HG03025 (cell line): ENCODE results near the gene FRMD8.

Source experiments
- ATAC-seq: cut with Tn5 transposase; IDR thresholded peaks from one replicate; pipeline ENCODE4 v1.9.1; 2021; ENCODE audit warnings: mild to moderate bottlenecking, moderate library complexity; ENCODE audit not compliant: unreplicated experiment, low FRiP score

FRMD8 gene

GRCh38 chr11:65375012-65375411 is 11.4 kb upstream of the FRMD8 start:
- no peak for ATAC-seq

- no peak for ATAC-seq
Measured at GRCh38 chr11:65376138-65376713, 10.2 kb upstream of the FRMD8 start.

DNA sequence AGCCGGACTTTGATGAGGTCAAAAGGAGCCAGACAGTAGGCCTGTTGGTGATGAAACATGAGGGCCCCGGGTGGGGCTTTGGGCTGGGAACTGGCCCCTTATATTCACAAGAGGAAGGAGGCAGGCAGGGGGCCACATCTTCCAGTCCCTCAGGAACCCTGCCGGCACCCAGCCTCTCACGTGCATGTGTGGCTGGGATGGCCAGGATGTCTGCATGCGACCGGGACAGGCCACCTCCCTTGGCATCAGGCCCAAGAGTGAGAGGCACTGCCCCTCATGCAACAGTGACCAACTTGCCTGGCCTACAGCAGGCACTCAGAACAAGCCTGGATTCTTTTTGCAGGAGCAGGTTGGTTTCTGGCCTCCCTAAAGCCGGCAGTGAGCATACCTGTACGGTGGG is 9.4 kb upstream of the FRMD8 start:
- ATAC-seq: no peak

- ATAC-seq: no peak
Measured at GRCh38 chr11:65377777-65378176, 8.7 kb upstream of the FRMD8 start.

GRCh38 chr11:65378208-65378927 is 8.1 kb upstream of the FRMD8 start:
- no peak for ATAC-seq

GRCh38 chr11:65378928-65379638 is 7.4 kb upstream of the FRMD8 start:
- ATAC-seq: no peak

DNA sequence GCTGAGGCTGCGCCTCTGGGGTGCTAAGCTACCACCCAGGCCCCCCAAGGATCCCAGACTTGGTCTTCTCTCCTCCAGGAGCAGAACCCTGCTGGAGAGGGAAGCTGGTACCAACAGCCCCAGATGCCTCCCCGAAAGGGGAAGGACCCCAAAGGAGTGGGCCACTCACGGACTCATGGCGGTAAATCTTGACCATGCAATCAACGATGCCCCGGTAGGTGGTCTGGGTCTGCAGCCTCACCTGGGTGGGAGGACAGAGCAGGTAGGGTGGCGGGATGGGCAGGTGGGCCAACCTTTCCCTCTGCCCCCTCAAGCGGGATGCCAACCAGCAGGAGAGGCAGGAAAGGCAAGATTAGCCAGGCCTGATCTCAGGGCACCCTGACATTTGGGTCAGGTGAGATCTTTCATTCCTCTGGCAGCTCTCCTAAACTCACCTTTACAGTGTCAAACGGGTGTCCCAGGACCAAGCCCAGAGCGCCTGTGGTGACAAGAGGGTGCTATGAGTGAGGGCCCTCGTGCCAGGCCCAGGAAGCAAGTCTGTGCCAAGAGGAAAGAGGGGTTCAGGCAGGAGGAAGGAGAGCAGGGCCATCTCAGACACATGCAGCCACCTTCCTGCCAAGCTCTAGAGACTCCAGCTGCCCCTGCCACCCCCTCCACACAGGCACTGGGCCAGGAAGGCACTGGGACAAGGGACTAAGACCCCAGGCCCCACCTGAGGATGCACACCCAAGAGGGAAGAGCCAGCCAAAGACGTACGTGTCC is 6.6 kb upstream of the FRMD8 start:
- ATAC-seq: no peak

- no peak for ATAC-seq
Measured at GRCh38 chr11:65380460-65381119, 5.8 kb upstream of the FRMD8 start.

GRCh38 chr11:65381716-65382032 is 4.8 kb upstream of the FRMD8 start:
- ATAC-seq: no peak

DNA sequence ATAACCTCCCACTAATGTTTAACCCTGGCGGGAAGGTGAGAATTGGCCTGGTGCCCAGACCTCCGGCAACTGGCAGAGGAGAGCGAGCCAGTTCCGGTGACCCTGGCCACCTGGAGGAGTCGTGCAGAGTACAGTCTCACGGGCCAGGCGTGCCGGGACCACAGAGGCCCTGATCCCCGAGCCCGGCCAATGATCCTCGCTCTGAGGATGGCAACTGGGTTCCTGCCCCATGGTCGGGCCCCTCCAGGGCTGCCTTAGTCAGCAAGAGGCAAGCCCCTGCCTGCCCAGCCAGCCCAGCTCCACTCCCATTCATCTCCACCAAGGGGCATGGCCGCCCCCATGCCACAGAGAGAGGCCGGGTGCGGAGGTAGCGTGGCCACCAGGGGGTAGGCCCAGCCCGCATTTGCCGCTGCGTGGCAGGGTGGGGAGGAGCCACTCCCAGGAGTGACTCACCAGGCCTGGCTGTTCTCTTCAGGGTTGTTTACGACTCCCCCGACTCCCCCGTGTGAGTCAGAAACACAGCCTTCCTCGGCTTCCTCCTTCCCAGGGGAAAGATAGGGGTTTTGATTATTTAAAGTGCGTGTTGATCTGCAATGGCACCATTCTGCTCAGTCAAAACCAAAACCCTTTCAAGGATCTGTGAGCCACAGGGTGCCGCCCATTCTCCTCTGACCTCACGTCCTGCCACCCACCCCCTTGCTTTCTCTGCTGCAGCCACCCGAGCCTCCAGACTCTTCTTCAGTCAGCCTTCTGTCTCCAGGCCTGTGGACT is 4.2 kb upstream of the FRMD8 start, which contains the start of gene SLC25A45:
Gene SLC25A45 (minus strand): TSS at position 614 of the 771 bp plus-strand sequence. CDS start 695 bp downstream, outside the sequence.
- ATAC-seq: peak; percentile 42

- no peak for ATAC-seq
Measured at GRCh38 chr11:65382804-65383368, 3.6 kb upstream of the FRMD8 start.

- no peak for ATAC-seq
Measured at GRCh38 chr11:65383778-65384177, 2.7 kb upstream of the FRMD8 start.

- ATAC-seq: no peak
Measured at GRCh38 chr11:65384301-65384889, 2.0 kb upstream of the FRMD8 start.

DNA sequence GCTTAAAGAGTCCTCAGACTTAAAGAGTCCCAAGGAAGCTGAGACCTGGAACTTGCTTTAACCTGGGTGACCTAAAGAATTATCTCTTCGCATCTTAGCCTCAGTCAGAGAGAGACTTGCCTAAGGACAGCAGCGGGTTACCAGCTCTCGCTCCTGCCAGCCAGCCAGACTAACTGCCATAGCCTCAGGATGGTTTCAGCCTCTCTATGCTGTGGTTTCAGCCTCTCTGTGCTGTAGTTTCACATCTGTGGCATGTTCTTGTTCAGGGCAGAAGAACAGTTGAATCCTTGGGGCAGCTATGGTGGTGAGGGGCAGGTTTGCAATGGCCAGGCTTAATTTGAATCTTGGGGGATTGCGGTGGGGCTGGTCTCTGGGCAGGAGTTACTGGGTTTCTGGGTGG is 2.3 kb downstream of the FRMD8 start:
- no peak for ATAC-seq

- ATAC-seq: no peak
Measured at GRCh38 chr11:65389294-65389980, 3.0 kb downstream of the FRMD8 start.

GRCh38 chr11:65390099-65390941 is 3.9 kb downstream of the FRMD8 start:
- ATAC-seq: no peak

- no peak for ATAC-seq
Measured at GRCh38 chr11:65390996-65391395, 4.6 kb downstream of the FRMD8 start.
